HK-2 (cell line): ENCODE measurements around the gene RNASEH1.

Source experiments
- DNase-seq: peaks from one replicate; pipeline ENCODE4 v3.0.0-alpha.2; 2018; ENCODE audit not compliant: unreplicated experiment

RNASEH1 gene

DNA sequence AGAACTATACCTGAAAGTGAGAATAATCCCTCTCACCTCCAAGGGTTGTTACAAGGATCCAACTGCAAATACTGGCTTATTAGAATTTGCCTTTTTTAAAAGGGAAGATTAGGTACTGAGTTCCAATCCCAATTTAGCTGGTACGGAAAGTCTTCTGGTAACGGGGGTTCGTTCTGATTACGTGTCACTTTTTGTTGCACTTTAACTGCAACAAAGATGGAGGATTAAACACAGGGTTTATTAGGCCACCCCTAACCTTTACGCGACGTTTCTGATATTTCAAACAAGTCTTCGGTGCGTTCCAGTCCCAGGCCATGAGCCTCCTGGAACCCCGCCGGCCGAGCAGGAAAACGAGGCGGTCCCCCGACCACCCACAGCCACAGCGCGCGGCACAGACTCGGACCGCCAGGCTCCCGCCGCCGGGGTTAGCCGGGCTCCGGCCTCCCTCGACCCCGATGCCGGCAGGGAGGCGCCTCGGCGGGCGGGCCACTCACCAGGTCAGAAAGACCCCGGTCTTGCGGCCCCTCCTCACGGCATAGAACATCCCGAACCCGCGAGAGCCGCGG is 411 bp downstream of the RNASEH1 start:
- no peak for DNase-seq

DNA sequence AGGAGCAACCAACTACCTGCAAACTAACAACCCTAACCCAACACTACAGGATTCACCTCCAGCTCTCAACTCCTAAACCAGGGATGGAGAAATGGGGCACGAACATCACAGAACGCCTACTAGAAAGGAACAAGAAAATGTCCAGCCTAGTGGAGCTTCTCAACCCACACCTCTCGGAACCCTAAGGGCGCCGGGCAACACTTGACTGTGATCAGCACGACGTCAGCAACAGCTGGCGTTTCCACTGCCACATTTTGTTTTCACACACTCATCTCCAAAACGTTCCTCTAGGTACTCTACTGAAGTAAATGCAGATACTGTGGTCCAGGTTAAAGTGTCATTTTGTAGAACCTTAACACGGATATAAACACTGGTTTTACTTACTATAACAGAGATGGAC is 4.2 kb downstream of the RNASEH1 start:
- no peak for DNase-seq

DNA sequence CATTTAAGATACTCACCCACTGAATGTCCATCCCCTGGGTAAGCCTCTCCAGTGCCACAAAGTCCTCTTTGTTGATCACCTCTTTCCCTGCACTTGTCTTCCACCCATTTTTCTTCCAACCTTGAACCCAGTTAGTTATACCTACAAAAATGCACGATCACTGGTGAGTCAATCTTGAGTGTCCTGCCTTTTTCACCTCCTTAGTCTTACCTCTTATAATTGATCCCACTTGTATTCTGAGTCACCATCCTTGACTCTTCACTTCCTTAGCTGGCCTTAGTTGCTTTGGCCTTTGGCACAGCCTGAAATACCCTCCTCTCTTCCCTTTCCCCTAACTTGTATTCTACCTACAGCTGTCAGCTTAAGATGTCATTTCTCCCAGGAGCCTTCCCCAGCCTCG is 10.2 kb downstream of the RNASEH1 start:
- no peak for DNase-seq

DNA sequence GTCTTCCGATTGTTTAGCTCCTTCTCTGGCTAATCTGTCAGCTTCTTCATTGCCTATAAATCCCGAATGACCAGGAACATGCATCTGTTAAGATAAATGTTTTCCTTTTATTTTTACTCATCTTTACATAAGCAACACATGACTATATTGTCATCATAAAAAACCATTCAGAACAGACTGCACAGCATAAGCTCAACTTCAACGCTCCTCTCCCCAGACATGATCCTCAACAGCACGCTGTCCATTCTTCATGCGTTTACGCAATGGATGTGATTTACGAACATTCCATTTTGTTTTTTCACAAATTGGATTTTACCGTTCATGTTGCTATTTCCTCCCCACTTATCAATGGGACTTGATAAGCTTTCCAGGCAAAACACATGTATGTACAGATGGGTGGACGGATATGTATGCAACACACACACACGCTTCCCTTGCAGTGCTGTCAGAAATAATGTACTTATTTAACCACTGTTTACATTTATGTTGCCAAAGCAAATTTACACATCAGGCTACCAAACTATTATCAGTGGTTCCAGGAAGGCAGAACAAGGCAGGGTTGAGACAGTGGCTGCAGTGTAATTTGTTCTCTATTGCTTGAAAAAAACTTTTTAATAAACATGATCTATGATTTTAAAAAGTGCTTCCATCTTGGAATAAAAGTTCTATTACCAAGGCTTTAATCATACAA is 12.2 kb downstream of the RNASEH1 start:
- DNase-seq = no peak

DNA sequence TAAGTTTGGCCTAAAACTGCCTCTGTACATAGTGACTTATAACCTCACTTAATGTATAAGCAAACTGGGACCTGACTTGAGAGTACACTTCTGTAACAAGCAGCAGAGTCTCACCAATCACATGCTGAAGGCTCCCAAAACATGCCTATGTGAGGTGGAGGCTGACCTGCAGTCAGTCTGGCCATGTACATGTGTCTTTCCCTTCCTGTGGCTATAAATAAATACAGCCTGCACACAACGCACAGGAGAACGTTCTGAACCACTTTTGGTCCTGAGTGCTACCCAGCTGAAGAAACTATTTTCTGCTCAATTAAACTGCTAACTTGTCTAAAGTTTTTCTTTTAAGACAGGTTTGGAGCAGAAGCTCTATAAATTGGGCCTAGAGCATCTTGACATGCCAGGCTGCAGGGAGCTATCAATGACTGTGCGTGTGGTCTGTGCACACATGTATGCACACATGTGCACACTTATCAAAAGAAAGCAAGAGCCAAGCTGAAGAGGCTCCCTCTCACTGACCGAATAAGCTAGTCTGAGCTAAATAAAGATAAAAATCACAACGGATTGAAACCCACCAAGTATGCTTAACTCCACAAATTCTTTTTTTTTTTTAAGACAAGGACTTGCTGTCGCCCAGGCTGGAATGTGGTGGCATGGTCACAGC is 15.0 kb downstream of the RNASEH1 start:
- no peak for DNase-seq

DNA sequence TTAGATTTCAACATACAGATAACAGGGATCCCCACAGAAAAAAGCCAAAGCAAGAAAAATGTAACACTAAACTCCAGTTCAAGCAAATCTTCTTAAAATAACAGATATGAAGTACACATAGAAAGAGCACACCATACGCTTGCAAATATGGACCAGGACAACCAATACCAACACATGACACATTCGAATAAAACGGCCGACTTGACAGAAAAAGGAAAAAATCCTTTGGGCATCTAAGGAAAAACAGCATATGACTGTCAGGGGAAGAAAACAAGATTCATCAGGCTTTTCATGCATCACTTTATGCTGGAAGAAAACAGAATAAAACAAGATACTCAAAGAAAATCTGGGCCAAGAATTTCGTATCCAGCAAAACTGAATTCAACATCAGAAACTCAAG is 16.0 kb downstream of the RNASEH1 start:
- no peak for DNase-seq

DNA sequence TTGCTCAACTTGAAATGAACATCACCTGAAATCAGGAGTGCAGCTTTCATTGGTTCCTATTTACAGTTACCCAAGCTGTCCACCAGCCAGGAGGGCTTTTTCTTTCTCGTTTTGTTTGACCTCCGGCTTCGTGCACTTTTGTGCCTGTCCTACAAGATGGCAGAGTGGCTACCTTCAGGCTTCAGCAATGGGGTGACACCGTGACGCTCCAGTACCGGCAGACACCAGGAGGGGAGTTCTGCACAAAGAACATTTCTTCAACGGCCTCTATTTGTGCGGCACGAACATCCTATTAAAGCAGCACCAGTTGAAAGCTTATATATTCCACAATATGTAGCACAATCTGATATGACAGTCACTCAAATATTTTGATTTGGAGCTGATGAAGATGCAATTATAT is 18.3 kb downstream of the RNASEH1 start:
- no peak for DNase-seq

DNA sequence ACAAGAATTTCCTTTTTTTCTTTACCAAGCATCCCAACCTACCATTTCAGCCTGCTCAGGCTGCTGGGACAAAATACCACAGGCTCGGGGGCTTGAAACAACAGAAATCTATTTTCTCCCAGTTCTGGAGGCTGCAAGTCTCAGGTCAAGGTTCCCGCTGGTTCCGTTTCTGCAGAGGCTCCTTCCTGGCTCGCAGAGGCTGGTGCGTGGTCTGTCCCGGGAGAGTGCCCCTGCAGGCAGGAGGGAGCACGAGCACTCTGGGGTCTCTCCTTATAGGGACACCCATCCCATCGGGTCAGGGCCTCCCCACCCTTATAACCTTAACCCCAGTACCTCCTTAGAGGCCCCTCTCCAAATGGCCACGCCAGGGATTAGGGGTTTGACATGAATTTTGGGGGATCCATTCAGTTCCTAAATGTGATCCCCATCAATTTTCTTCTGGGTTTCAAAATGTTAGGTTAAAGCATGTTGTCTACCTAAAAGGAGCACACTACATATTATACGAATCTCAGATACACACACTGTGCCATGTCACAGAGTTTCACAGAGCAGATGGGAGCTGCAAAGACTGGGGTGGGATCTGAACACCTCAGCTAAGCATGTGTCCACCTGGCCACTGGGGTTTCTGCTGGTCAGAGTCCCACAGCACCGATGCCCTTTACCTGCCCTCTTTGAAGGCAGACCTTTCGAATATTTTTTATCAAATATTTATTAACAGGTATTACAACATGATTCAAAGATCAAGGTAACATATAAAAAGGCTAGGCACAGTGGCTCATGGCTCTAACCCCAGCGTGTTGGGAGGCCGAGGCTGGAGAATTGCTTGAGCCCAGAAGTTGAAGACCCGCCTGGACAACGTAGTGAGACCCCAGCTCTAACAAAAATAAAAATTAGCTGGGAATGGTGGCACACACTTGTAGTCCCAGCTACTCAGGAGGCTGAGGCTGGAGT is 21.2 kb downstream of the RNASEH1 start:
- DNase-seq = peak; percentile 60

DNA sequence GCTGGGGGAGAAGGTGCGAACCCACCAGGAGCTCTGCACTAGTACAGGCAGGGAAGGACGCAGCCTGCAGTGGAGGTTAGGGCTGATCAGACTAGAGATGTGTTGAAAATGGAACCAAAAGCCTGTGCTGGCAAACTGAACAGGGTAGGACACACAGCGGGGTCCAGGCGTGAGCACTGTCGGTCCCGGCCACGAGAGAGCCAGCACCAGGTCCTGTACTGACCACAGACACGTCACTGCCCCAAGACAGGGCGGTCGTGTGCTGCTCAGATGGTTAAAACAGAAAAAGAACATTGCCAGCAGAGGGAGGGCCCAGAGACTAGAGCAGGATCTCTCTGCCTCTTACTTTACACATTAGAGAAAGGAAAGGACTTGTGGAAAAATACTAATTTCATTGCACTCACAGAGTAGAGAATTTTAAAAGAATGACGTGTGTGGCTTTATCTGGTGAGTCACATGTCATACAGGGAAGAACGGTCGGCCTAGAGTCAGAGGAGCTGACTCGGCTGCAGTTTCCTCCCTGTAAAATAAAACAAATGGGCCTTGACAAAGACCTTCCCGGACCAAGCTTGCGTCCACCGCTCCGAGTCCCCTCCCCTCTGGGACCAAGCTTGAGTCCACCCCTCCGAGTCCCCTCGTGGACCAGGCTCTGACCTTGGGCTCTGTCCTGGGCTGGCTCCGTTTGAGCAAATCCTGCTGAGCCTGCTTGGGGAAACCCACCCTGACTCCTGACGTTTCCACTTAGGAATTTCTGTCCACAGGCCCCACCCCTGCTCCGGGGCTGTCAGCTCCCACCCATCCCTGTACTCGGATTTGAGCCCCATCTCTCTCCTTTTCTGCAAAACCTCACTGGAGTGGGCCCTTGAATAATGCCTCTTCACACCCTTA is 22.1 kb downstream of the RNASEH1 start:
- DNase-seq = peak; percentile 78

DNA sequence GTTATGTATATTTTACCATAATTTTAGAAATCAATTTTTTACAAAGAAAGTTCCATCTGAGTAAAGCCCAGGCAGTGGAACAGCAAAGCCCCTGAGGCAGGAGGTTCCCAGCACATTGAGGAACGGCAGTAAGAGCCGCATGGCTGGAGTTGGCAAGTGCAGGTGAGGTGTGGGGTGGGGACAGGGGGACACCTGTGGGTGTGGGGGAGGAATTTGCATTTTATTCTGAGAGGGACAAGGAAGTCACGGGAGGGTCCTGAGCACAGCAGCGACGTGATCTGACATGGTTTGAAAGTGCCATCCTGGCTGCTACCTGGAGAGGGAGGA is 22.7 kb downstream of the RNASEH1 start:
- DNase-seq = no peak

DNA sequence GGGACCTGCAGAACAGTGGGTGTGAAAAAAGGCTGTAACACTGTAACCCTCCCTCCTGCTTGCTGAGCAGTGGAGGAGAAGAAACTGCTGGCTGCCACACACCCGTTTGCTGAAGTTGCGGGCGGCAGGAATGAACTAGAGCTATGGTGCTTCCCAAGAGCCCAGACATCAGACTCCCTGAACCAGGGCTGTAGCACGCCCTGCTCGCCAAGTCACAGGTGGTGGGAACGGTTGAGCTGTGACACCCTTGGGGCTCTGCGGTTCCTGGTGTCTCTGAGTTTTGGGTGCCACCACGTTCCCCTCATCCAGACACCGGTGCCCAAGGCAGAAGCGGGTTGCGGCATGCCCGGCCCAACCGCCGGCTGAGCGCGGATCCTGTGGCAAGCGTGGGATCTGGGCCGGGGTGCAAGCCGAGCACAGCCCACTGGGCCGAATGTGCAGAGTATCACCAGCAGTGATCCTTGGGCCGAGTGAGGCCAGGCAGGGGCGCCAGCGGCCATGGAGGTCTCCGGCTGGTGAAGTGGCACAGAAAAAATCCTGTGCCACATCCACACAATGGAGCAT is 23.8 kb downstream of the RNASEH1 start:
- DNase-seq = no peak

DNA sequence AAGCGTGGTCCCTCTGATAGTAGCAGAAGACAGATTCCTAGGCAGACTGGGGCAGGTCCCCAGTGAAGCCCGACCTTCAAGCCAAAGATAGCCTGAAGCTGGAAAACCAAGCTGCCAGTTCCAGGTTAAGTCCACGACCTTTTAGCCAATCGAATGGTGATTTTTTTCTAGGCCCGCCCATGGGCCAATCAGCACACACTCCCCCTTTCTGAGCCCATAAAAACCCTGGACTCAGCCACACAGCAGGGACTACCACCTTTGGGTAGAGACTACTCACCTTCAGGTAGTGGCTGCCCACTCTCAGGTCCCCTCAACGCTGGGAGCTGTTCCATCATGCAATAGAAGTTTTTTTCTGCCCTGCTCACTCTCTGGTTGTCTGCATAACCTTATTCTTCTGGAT is 24.3 kb downstream of the RNASEH1 start:
- no peak for DNase-seq

DNA sequence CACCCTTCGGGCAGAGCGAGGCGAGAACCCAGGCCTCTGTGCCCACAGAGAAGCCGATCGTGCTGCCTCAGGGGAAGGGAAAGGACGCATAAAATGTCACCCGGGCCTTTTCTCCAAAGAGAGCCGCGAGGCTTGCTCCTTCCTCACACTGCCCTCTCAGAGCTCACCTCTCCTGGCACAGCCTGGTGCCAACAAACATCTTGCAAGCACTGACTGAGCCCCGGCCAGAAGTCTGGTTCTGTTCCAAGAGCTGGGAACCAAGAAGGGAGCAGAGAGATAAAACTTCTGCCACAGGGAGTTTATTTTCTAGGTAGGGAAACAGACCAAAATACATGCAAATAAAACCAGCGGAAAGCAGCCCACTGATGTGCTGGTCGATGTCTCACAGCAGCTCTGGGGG is 25.2 kb downstream of the RNASEH1 start:
- DNase-seq = no peak

DNA sequence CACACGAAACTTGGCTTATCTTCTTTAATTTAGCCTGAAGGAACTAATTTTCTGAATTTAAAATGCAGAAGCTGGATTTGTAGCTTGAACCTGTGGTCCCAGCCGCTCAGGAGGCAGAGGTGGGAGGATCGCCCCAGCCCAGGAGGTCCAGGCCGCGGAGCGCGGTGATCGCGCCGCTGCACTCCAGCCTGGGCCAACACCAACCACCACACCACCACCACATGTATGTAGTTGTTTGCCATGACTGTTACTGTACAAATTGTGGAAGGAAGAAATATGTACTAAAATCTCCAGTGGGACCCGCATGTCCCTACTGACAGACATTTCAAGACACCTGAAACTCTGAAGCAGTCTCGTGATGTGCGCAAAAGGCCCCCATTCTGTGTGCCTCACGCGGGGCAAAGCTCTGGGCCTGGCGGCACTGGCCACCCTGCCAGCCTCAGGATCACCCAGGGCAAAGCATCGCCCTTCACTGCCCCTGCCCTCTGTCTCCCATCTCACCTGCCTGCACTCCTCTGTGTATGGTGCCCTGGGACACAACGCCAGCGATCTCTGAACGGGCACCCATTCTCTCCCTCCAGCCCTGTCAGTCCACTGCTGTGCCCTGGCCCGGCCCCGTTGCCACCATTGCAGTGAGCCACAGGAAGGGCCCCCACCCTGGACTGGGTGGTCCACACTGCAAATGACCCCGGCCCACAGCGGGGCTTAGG is 28.7 kb downstream of the RNASEH1 start:
- DNase-seq = no peak

DNA sequence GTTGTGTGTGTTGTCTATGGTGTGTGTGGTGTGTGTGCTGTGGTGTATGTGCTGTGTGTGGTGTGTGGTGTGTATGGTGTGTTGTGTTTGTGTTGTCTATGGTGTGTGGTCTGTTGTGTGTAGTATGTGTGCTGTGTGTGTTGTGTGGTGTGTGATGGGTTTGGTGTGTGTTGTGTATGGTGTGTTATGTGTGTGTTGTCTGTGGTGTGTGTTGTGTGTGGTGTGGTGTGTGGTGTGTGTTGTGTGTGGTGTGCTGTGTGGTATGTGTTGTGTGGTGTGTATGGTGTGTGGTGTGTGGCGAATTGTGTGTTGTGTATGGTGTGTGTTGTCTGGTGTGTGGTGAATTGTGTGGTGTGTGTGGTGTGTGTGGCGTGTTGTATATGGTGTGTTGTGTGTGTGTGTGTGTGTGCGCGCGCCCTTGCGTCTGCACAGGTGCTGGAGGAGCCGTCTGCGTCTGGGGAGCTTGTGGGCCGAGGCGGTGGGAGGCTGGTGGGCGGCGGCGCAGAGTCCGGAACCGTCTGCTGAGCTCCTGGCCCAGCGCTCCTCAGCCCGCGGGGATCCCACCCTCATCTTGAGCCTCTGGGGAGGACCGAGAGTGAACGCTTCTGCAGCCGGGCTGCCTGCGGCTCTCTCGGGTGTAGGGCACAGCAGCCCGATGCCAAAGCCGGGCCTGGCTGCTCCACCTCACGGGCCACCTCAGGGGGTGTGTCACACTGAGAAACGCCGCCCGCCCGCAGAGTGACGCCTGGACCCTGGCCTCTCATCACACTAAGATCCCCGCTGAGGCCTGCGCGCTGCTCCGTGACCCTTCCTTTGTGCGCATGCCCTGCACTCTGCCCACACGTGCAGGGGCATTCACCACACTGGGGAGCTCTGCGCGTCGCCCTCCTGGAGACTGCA is 30.0 kb downstream of the RNASEH1 start:
- DNase-seq = no peak

DNA sequence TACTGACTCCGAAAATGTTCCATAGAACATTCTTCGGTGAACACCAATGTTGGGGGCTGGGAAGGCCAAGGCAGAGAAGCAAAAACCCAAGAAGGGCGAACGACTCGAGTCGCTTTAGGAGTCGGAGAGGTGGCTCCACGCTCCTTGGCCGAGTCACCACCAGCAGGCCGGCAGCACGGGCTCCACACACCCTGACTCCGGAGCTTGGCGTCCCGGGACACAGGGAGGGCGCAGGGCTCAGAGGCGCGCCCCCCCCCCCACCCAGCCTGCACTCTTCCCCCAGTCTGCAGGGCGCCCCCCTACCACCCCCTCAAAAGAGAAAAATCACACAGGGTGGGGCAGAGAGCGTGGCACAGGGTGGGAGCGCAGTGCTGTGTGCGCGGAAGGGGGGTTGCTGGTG is 31.3 kb downstream of the RNASEH1 start:
- DNase-seq = no peak

DNA sequence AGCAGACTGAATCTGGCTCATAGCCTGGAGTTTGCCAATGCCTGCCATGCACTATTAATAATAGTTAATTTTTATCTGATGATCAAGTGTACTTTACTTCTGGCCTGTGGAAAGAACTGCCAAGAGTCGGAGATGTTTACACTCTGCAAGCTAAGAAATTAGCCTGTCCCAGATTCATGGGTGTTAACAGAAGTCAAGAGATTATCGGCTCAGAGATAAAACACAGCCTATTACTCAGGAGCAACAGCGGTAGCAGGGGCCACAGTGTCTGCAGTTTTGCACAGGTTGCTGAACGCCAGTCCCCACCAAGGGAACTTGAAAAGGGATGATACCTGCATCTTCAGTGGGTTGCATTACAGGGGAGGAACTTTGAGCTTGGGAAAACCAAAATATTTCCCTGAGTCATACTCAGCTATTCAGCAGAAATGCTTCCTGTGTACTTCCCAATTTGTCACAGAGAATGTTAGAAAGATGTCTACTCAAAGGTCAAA is 34.5 kb downstream of the RNASEH1 start:
- no peak for DNase-seq

DNA sequence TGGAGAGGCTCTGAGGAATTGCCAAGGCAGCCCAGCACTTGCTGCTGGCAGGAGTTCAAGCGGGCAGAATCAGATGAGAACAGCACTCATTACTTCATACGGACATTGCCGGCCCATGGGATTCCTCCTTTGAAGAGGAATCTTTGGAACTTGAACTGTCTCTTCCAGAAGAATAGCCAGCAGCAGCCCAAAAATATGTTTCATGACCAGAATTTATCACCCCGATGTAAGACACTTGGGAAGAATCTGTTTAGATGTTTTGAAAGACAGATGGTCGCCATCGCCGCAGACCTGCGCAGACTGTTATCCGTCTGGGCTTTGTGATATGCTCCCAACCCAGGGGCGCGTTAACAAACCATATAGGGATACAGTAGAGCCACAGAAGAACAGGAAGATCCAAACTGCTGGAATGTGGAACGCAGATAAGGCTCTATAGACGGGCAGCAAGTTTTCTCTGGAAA is 35.1 kb downstream of the RNASEH1 start:
- DNase-seq = no peak

DNA sequence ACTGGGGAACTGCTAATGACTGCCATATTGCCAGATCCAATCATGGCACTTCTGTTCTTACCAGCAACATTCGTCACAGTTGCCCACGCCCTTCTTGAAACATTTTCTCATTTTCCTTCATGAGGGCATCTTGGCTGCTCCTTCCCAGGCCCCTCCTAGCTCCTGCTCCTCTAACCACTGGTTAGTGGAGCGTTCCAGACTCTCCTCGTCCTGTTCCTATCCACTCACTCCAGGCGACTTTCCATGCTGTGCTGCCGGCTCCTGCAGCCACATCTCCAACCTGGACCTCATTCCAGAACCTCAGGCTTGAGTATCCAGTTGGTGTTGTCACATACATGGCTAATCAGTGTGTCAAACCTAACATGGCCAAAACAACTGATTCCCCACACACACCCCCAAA is 37.5 kb downstream of the RNASEH1 start:
- DNase-seq = no peak
